HG03280 (cell line): ENCODE measurements around the gene CAPN5.

Experiments used
- ATAC-seq: cut with Tn5 transposase; IDR thresholded peaks from one replicate; pipeline ENCODE4 v1.9.1; 2021; ENCODE audit warnings: mild to moderate bottlenecking, moderate library complexity; ENCODE audit not compliant: unreplicated experiment

Gene CAPN5

GRCh38 chr11:77127920-77128691, 61.3 kb downstream of the CAPN5 start, which contains the start of gene MYO7A:
TSS of gene MYO7A (plus strand) at chr11:77128246. CDS start at chr11:77130635, 2,389 bp downstream.
- ATAC-seq, result no peak

- no peak for ATAC-seq
Observed at GRCh38 chr11:77129069-77129841, 62.5 kb downstream of the CAPN5 start.

GRCh38 chr11:77129842-77130756, 63.3 kb downstream of the CAPN5 start:
- no peak for ATAC-seq

- no peak for ATAC-seq
Observed at GRCh38 chr11:77130763-77131513, 64.2 kb downstream of the CAPN5 start.

- no peak for ATAC-seq
Observed at GRCh38 chr11:77131560-77131959, 64.8 kb downstream of the CAPN5 start.

GRCh38 chr11:77135069-77135468, 68.3 kb downstream of the CAPN5 start:
- ATAC-seq, result no peak

GRCh38 chr11:77136074-77136473, 69.3 kb downstream of the CAPN5 start:
- no peak for ATAC-seq

GRCh38 chr11:77136784-77137420, 70.1 kb downstream of the CAPN5 start:
- ATAC-seq, result no peak

GRCh38 chr11:77137421-77137820, 70.7 kb downstream of the CAPN5 start:
- ATAC-seq, result no peak

- ATAC-seq, result no peak
Observed at GRCh38 chr11:77138106-77138649, 71.4 kb downstream of the CAPN5 start.

GRCh38 chr11:77139201-77139600, 72.4 kb downstream of the CAPN5 start:
- ATAC-seq, result no peak

- ATAC-seq, result no peak
Observed at GRCh38 chr11:77140231-77140851, 73.6 kb downstream of the CAPN5 start.

- no peak for ATAC-seq
Observed at GRCh38 chr11:77141034-77141433, 74.3 kb downstream of the CAPN5 start.

- ATAC-seq, result no peak
Observed at GRCh38 chr11:77141475-77141874, 74.7 kb downstream of the CAPN5 start.

- no peak for ATAC-seq
Observed at GRCh38 chr11:77142091-77142975, 75.6 kb downstream of the CAPN5 start.

- no peak for ATAC-seq
Observed at GRCh38 chr11:77143405-77144020, 76.7 kb downstream of the CAPN5 start.

GRCh38 chr11:77144196-77144856, 77.6 kb downstream of the CAPN5 start:
- no peak for ATAC-seq
